Measurements from ENCODE around the gene NFATC1. TPM values are rescaled to one million over a fixed set of nuclear protein-coding genes. Genes with fewer than 3 reads are reported as not detected.
"Not testable (repeated sequence)": the region's sequence is repeated elsewhere in the genome, so short reads cannot be mapped to it uniquely, and the experiment has no call there.

Gene NFATC1
- total RNA-seq, 1 donor from 2014 or later: 16.1 TPM

DNA sequence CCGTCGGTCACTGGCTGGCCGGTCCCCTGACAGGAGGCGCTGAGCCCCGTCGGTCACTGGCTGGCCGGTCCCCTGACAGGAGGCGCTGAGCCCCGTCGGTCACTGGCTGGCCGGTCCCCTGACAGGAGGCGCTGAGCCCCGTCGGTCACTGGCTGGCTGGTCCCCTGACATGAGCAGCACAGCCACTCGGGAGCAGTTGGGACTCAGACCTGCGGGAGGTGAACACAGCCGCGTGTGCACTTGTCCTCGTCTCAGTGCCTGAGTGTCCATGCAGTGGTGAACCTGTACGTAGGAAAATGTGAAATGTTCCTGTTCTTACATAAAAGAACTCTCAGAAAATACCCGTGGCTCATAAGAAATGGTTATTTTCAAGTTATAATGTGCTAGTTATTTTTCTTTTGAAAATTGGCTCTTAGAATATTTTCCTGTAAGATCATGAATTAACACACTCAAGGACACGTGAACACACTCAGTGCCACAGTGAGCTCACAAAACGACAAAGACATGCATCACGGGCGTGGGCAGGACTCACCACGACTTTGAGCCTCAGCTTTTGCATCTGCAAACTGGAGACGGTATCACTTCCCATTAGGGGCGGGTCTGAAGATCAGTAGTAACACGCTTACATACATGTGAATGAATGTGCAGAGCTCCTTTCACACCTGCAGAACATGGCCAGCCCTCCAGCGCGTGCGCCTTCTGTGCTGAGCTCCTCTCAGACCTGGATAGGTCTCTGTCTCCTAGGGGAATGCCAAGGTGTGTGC lies 21.1 kb upstream of the NFATC1 start:
- DNase-seq (ENCODE audit: extremely low read depth, low read depth, low spot score): no peak

DNA sequence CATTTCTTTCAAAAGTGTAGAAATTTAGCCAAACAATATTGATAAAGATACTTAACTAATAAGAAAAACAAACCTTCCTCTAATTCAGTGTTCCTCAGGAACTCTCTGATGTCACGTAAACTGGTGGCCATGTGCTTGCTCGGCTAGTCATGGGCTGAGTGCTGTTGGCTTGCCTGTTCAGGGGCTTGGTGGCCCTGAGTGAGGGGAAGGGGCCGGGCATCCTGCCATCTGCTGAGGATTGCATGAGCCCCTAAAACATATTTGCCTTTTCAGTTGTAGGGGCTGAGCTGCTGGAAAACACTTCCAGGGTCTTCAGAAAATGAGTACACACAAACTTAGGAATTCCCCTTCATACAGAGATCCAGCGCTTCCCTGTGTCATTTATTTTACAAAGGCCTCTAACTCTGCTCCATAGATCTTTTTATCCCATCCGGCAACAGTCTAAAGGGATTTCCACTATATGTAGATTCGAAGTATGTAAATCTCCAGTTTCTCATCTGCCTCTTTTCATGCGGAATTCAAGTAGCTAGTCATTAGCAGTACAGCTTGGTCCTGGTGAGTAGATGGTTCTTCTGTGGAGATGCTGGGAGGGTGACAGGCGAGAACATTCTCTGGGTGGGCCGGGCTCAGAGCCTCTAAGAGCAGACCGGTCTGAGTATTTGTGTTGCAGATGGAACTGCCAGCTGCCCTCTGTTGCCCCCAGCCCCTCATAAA lies 20.1 kb upstream of the NFATC1 start:
- DNase-seq (ENCODE audit: extremely low read depth, low read depth, low spot score): no peak

DNA sequence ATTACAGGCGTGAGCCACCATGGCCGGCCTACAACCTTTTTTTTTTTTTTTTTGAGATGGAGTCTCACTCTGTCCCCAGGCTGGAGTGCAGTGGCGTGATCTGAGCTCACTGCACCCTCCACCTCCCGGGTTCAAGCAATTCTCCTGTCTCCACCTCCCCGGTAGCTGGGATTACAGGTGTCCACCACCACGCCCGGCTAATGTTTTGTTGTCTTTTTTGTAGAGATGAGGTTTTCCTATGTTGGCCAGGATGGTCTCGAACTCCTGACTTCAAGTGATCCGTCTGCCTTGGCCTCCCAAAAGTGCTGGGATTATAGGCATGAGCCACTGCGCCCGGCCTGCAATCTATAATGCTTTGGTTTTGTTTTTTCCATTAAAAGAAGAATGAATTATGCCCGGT lies 19.1 kb upstream of the NFATC1 start:
- not testable (repeated sequence) for DNase-seq (ENCODE audit: extremely low read depth, low read depth, low spot score)

DNA sequence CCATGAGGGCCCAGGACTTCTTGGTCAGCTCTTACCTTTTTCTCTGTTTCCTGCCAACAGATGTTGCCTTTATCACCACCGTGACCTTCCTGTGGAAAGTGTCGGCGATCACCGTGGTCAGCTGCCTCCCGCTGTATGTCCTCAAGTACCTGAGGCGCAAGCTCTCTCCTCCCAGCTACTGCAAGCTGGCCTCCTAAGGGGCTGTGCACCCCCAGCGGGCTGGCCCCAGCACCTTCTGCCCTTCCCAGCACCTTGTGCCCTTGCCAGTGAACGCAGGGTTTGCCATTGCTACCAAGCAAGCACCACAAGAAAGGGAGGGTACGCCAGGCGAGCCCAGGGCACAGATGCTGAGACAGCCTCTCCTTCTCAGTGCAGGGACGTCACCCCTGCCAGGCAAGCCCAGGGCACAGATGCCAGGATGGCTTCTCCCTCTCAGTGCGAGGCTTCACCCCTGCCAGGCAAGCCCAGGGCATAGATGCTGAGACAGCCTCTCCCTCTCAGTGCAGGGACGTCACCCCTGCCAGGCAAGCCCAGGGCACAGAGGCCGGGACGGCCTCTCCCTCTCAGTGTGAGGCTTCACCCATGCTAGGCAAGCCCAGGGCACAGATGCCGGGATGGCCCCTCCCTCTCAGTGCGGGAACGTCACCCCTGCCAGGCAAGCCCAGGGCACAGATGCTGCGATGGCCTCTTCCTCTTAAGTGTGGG lies 18.4 kb upstream of the NFATC1 start:
- no peak for DNase-seq (ENCODE audit: extremely low read depth, low read depth, low spot score)

DNA sequence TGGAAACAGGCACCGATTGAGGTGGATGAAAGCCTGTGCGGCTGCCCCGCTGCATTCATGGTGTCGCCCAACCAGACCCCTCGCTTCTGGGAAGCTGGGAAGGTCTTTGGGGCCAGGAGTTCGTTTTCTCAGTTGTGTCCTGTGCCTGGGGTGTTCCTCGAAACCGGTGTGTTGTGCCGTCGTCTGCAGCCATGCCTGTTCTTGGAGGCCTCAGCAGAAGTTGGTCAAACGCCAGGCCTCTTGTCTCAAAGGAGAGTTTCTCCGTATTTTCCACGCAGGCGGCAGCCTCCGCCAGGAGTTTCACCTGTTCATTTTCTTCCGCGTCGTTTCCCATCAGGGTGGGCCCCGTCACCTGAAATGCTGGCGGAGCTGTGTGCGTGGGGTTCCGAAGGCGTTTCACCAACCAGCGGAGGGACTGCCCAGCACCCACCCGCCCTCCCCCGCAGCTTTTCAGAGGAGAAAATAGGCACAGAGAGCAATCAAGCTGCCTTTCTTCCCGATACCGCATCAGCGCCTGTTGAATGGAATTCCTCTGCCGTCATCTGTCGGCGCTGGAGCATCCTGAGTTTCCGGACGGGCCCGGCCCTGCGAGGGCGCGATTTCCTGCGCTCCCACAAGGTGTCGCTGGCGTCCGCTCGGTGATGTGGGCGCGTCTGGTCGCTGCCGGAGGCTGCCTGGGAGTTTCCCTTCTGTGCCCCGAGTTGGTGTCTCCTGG lies 17.0 kb upstream of the NFATC1 start:
- DNase-seq (ENCODE audit: extremely low read depth, low read depth, low spot score): no peak

DNA sequence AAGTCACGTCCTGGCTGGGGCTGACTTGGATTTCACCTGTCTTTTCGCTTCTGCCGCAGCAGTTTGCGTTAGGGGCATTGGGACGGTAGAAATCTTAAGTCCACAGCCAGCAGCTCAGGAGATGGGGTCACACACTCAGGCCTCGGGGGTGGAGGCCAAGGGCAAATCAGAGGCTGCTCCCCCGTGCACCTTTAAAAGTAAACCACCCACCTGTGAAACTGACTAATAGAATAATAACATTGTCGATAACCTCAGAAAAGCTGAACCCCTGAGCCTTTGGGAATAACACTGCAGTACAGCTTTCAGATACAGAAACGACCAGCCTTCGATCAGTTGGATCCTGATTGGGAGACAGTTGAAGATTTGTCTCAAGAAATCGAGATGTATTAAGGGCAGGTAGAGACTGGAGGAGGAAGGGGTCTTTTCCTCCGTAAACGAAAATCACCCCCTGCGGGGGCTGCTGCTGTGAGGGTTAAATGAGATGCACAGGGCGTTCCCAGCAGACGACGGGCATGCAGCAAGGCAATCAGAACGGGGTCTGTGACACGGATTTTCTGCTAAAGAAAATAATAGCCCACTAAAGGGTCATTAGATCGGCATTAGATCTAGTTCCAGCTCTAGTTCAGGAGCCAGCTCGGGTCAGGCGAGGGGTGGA lies 16.4 kb upstream of the NFATC1 start:
- DNase-seq (ENCODE audit: extremely low read depth, low read depth, low spot score): no peak

DNA sequence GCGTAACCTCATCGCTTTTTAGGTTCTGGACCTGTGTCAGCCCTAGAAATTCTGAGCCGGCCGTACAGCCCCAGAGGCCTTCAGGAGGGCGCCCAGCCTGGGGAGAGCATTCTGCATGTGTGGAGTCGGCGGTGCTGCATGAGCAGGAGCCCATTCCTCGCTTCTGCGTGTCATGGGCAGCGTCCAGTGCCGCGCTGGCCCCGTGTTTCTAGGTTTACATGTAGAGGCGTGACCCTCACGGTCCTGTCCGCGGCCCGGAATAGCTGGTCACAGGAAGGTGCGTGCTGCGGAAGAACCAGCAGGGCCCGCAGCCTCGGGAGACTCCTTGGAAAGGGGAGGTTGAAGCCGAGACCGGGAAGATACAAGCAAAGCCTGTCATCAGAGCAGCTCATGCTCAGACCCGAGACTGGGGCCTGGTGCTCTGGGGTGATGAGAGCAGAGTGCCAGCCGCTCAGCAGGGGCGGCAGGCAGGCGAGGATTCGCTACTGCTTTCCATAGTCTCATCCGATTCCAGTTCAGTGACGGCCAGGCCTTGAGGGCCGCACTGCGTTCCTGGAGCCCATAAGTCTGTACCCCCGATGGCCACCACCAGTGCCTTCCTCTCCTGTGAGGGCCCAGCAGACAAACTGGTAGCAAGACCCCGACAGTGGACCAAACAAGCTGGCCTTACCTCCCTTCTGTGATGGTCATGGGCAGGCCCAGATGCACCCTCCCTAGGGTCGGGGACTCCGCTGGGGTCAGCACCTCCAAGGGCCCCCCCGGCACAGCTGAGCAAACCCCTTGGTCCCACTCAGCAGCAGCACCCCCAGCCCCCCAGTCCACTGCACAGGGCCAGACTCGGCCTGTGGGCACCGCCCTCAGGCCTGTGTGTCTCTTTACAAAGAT lies 15.6 kb upstream of the NFATC1 start:
- no peak for DNase-seq (ENCODE audit: extremely low read depth, low read depth, low spot score)

DNA sequence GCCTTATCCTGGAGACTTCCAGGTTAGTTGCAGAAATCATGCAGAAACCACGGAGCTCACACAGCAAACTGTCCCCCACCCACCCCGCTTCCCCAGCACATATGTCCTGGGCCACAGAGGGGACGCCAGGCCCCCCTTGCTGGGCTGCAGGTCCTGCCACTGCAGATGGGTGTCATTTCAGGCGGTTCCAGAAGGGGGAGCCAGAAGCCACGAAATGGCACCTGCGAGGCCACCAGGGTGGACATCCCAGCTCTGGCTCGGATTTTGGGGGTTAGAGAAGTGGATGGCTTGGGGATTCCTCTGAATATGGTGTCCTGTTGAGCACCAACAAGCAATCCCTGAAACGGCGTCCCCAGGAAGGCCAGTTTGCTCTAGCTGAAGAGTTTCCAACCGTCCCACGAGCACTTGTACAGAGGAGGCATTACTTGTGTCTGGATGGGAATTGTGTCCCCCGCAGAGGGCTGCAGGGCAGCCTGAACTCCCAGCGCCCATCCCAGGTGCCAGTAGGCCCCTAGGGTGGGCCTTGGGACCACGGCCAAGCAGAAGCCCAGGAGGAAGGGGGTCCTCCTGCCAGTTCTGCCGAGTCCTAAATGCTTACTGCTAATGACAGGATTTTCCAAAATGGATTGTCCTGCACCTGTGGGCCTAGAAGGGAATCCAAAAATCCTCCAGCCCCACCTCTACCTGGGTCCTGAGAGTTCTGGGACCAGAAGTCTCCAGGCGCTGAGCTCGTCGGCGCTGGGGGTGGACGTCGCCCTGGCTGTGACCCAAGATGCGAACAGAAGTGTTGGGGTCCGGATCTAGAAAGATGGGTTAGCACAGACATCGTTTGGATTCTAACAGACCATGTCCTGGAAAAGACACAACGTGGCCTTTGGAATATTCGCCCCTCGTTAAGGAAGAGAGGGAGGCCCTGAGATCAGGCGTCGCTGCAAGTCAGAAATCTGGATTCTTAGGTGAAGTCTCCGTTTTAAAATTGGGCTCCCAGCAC lies 14.6 kb upstream of the NFATC1 start:
- no peak for DNase-seq (ENCODE audit: extremely low read depth, low read depth, low spot score)

DNA sequence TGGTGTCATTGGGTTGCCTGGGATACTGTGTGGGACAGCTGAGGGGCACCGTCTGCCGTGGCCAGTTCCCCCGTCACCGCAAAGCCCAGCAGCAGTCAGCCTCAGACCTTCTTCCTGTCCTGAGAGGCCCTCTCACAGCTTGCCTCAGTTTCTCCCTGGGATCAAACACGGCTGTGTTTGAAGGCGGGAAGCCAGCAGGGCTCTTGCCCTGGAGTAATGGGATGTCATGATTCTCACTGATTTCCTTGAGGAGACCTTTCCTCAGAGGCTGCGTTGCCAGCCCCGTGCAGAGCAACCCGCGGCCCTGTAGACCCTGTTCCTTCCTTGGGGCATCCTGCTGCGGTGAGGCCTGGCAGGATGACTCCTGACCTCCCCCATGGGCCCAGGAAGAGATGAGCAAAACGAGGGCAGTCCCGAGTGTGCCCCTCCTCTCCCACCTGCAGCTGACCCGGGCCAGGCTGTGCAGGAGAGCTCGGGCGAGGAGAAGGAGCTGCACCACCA lies 13.9 kb upstream of the NFATC1 start:
- DNase-seq (ENCODE audit: extremely low read depth, low read depth, low spot score): no peak

DNA sequence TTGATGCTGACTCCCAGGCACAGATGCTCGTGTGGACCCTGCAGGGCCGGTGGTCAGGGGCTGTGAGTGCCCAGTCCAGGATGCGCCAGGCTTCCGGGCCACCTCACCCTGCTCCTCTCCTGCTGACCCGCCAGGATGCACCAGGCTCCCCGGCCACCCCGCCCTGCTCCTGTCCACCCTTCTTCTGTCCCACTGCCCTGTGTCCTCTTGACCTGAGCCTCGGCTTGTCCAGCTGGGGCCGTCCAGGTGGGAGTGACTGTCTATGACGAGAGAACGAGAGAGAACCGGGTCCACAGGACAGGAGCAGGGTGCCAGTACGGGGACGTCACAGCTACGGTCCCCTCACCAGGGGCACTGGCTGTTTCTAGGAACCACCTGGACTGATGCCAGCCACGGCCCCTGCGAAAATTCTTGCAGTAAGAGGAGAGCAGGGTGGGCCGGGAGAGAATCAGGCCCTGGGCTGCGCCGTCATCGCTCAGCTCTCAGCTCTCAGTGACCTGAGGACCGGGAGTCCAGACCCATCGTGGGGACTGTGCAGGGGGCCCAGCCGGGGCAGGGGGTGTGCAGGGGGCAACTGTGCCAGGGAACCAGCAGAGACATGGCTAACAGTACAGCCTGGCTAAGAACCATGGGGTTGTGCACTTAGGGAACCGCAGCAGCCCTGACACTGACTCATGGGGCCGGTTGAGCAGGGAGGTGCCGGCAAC lies 12.9 kb upstream of the NFATC1 start:
- no peak for DNase-seq (ENCODE audit: extremely low read depth, low read depth, low spot score)

DNA sequence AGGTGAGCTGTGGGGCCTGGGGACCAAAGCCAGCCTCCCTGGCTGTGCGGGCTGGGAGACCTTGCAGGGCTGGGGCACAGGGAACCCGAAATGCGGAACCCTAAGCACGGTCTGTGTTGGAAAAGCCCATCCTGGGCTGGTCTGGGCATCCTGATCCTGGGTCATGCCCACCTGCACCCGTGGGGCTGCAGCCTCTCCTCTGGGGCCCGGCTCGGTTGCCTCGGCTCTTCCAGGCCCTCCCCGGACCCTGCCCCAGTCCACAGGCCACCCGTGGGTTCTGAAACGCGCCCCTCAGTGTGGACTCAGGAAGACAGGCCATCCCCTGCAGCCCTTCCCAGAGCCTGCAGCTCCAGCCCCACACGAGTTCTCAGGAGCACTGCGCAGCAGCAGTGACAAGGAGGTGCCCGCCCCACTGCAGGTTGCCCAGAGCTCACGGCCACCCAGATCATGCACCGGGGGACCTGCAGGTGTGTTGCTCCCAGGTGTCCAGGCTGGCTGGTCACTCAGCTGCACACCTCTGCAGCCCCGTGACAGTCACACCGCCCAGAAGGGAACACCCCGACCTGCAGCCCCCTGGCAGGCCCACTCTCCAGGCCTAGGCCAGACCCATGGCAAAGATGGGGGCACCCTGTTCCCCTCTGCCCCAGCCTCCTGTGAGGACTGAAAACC lies 12.2 kb upstream of the NFATC1 start:
- DNase-seq (ENCODE audit: extremely low read depth, low read depth, low spot score): no peak

DNA sequence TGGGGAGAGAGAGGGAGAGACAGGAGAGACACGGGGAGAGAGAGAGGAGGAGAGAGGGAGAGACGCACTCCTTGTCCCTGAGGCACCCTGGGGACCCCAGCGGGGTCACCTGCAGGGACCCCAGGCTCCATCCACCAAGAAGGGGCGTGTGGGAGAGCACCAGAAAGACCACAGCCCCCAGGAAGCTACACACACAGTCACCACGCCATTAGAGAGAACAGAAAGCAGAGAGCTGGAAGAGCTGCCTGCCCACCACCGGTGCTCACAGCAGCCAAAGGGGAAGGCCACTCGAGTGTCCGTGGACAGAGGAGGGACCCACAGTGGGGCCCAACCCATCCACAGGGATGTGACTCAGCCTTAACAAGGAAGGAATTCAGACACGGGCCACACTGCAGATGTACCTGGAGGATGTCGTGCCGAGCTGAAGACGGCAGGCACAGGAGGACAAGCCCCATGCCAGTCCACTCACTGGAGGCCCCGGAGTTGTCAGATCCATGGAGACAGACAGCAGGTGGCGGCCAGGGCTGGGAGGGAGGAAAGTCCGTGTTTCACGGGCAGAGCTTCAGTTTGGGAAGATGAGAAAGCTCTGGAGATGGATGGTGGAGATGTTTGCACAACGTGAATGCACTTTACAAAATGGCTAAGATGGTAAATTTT lies 11.5 kb upstream of the NFATC1 start:
- no peak for DNase-seq (ENCODE audit: extremely low read depth, low read depth, low spot score)

DNA sequence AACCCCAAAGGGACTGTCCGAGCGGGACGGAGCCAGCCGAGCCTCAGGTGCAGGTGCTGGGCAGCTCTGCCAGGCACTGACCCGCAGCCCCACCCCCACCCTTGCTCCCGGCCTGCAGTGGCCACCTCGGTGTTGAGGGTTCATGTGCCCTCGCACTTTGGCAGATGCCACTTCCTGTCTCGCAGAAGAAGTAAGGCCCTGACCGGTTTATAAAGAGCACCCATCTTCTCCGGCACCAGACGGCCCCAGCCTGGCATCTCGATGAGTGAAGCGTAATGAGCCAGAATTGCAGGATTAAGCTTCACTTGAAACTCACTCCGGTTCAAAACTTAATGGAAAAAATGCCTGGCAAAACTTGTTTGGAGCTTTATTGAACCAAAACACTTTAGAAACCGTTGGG lies 10.9 kb upstream of the NFATC1 start:
- no peak for DNase-seq (ENCODE audit: extremely low read depth, low read depth, low spot score)

DNA sequence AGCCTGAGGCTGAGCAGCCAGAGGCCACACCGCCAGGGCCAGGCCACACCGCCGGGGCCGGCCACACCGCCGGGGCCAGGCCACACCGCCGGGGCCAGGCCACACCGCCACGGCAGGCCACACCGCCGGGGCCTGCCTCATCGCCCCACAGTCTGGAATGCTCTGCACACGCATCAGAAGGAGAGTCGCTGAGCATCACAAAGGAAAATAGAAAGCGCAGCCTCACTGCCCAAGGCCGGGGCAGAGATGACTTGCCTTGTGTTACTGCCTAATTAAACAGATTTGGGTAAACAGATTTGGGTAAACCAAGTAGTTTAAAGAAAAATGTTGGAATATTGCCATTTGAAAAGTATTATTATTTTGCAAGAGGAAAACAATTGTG lies 10.4 kb upstream of the NFATC1 start:
- no peak for DNase-seq (ENCODE audit: extremely low read depth, low read depth, low spot score)

DNA sequence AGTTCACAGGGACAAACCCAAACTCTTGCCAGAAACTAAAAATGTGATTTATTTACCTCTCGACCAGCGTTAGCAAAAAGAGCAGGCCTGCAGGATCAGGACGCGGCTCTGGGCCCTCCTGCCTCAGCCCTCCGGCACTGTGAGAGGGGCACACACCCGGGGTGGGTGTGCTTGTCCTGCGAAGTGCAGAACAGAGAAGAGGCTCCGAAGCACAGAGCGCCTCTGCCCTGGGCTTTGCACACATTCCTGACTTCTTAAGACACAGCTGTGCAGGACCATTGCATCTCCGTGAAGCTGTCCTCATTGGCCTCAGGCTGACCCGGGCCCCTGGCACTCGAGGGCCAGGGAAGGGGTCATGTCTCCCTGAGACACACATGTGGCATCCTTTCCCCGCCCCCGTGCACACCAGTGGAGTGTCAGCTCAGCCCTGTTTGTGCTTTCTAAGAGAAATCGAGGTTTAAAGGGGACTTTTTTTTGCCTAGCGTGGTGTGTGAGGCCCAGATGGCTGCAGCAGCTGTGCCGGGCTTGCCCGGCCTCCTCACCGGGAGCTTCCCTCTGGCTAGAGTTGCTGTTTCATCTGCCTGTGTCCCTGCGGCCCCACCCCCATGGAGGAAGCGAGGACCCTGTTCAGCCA lies 9.9 kb upstream of the NFATC1 start:
- no peak for DNase-seq (ENCODE audit: extremely low read depth, low read depth, low spot score)

DNA sequence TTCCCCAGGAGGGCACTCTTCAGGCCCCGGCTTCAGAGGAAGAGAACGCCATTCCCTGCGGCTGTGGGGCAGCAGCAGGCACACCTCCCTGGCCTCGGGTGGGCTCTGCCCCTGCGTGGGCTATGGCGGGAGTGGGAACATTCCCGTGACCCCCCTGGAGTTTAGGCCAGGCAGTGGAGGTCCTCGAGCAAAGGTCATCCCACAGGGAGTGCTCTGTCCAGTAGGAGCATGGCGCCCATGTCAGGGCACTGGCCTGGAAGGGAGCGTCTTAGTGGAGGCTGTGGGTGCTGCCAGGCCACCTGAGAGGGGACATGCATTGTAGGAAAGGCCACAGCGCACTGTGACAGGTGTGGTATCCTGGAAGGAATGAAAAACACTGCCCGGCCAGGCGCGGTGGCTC lies 9.2 kb upstream of the NFATC1 start:
- no peak for DNase-seq (ENCODE audit: extremely low read depth, low read depth, low spot score)
